Measurements from ENCODE around the gene STMN3. TPM values are rescaled to one million over a fixed set of nuclear protein-coding genes. Genes with fewer than 3 reads are reported as not detected.

The STMN3 gene
- total RNA-seq, 3 donors from 2014 or later, result 11.8 to 19.6 (median 17.7) TPM

GRCh38 chr20:63648190-63648589 lies 5.0 kb downstream of the STMN3 start:
- Histone ChIP-seq H3K36me3 (no peaks in the 10 kb centered on the region), H3K4me3 (no peak overlapping the region), H3K4me1 (peaks cover 0 to 14% of the 10 kb centered on the region in 2 donors), H3K9me3 (no peaks in the 10 kb centered on the region), H3K27me3 (no peaks in the 10 kb centered on the region), H3K27ac (no peak overlapping the region)
- DNase-seq (ENCODE audit: low spot score in 2 of 2), result no peak
- intact Hi-C loops (cut with DNase I; ENCODE audit: low total_unique reads), result loop anchor here (5.0 kb wide), 1 partner anchor 1266 kb away; no protein-coding TSS in a partner anchor
- TF ChIP-seq POLR2AphosphoS5 (IDR thresholded peaks at IDR 0.05) (no peak), CTCF (IDR thresholded peaks at IDR 0.05) (no peak), POLR2A (IDR thresholded peaks at IDR 0.05) (no peak)

GRCh38 chr20:63645218-63645617 lies 8.0 kb downstream of the STMN3 start:
- Histone ChIP-seq H3K4me3 (no peak overlapping the region), H3K36me3 (no peaks in the 10 kb centered on the region), H3K4me1 (peaks cover 0 to 3% of the 10 kb centered on the region in 2 donors), H3K27me3 (no peaks in the 10 kb centered on the region), H3K9me3 (no peaks in the 10 kb centered on the region), H3K27ac (no peak overlapping the region)
- TF ChIP-seq POLR2A (IDR thresholded peaks at IDR 0.05) (no peak), CTCF (IDR thresholded peaks at IDR 0.05) (no peak), POLR2AphosphoS5 (IDR thresholded peaks at IDR 0.05) (no peak)
- DNase-seq (ENCODE audit: low spot score in 2 of 2), result no peak
- intact Hi-C loops (cut with DNase I; ENCODE audit: low total_unique reads), result loop anchor here (5.0 kb wide), 1 partner anchor 1263 kb away; no protein-coding TSS in a partner anchor

DNA sequence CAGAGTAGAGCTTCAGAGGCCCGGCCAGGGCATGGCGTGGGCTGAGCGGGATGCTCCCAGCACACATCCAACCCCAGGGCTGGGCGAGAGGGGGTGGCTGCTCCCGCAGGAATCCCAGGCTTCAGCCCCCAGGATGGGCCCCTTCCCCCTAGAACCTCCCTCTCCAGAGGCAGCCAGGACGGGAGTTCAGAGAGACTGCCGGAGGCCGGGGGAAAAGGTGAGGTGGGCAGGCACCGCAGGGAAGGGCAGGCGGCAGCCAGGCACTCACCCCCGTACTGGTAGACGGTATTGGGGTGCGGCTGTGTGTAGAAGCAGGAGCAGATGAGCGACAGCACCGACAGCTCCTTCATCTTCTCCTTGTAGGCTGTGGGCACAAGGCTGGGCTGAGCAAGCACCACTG lies 9.3 kb downstream of the STMN3 start:
- intact Hi-C loops (cut with DNase I; ENCODE audit: low total_unique reads), result no loop called here
- Histone ChIP-seq H3K9me3 (no peaks in the 10 kb centered on the region), H3K4me1 (peaks cover 0 to 3% of the 10 kb centered on the region in 2 donors), H3K27ac (no peak overlapping the region), H3K36me3 (no peaks in the 10 kb centered on the region), H3K4me3 (no peak overlapping the region), H3K27me3 (no peaks in the 10 kb centered on the region)
- no peak for DNase-seq (ENCODE audit: low spot score in 2 of 2)
- TF ChIP-seq CTCF (IDR thresholded peaks at IDR 0.05) (no peak), POLR2A (IDR thresholded peaks at IDR 0.05) (no peak), POLR2AphosphoS5 (IDR thresholded peaks at IDR 0.05) (no peak)

DNA sequence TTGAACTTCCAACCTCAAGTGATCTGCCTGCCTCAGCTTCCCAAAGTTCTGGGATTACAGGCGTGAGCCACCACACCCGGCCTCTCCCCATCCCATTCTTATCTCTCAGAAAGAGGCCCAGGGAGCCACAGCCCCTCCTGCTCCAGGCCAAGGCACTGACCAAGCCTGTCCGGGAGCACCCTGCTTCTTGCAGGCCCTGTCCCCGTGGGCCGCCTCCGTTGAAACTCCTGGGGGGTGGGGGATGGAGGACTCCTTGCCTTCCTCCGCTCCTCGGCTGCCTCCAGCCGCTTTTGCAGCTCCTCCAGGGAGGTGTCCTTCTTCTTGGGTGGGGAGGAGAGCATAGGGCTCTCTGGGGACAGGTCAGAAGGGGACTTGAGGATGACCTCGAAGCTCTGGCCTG lies 9.7 kb downstream of the STMN3 start:
- no peaks in the 10 kb centered on the region for H3K9me3 ChIP-seq
- no peak overlapping the region for H3K4me3 ChIP-seq
- no peaks in the 10 kb centered on the region for H3K27me3 ChIP-seq
- DNase-seq (ENCODE audit: low spot score in 2 of 2), result no peak
- no peaks in the 10 kb centered on the region for H3K36me3 ChIP-seq
- no peak overlapping the region for H3K27ac ChIP-seq
- peaks cover 0 to 3% of the 10 kb centered on the region in 2 donors for H3K4me1 ChIP-seq
- intact Hi-C loops (cut with DNase I; ENCODE audit: low total_unique reads), result no loop called here
- TF ChIP-seq POLR2AphosphoS5 (IDR thresholded peaks at IDR 0.05), result no peak
- no peak for TF ChIP-seq POLR2A (IDR thresholded peaks at IDR 0.05)
- TF ChIP-seq CTCF (IDR thresholded peaks at IDR 0.05), result no peak

GRCh38 chr20:63642527-63643247 lies 10.5 kb downstream of the STMN3 start:
- H3K9me3 ChIP-seq, result no peaks in the 10 kb centered on the region
- no peaks in the 10 kb centered on the region for H3K36me3 ChIP-seq
- intact Hi-C loops (cut with DNase I; ENCODE audit: low total_unique reads), result no loop called here
- peak overlapping the region; percentile 37 to 66 (median 63) for H3K4me3 ChIP-seq
- H3K4me1 ChIP-seq, result peaks cover 0 to 3% of the 10 kb centered on the region in 2 donors
- no peaks in the 10 kb centered on the region for H3K27me3 ChIP-seq
- TF ChIP-seq POLR2AphosphoS5 (IDR thresholded peaks at IDR 0.05), result no peak
- no peak for TF ChIP-seq POLR2A (IDR thresholded peaks at IDR 0.05)
- no peak for TF ChIP-seq CTCF (IDR thresholded peaks at IDR 0.05)
- peak in 1 of 2 donors; percentile 43 for DNase-seq (ENCODE audit: low spot score in 2 of 2)
- H3K27ac ChIP-seq, result peak overlapping the region; percentile 77 to 86

Measured in breast epithelium (tissue), 4 donors.